B cell (primary cell): ENCODE measurements around the gene ASB17.
"Not testable (repeated sequence)": the region's sequence is repeated elsewhere in the genome, so short reads cannot be mapped to it uniquely, and the experiment has no call there.

Experiments
- EZH2 ChIP-seq: IDR thresholded peaks from 2 replicates; pipeline ENCODE4 v1.6.1; 2012; ENCODE audit warnings: borderline replicate concordance, low read depth, mild to moderate bottlenecking, moderate library complexity, low read length; ENCODE audit not compliant: insufficient read depth, poor library complexity, severe bottlenecking
- TF ChIP-seq, protein P1 (sequence below): fragments of 200-600 bp; IDR thresholded peaks from one replicate; pipeline ENCODE4 v1.8.0; 2022; ENCODE audit warnings: antibody characterized with exemption, mild to moderate bottlenecking

DNA sequence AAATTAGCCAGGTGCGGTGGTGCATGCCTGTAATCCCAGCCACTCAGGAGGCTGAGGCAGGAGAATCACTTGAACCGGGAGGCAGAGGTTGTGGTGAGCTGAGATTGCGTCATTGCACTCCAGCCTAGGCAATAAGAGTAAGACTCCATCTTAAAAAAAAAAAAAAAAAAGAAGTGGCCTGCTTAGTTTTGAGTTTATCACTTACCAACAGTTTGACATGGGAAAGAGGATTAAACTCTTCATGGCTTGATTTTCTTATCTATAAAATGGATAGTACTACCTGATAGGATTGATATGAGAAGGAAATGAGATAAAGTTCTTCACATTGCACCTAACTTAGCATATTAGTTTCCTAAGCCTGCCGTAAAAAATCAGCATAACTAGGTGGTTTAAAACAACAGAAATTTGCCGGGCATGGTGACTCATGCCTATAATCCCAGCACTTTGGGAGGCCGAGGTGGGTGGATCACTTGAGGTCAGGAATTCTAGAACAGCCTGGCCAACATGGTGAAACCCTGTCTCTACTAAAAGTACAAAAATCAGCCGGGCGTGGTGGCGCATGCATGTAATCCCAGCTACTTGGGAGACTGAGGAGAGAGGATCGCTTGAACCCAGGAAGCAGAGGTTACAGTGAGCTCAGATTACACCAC lies 32.0 kb upstream of the ASB17 start:
- TF ChIP-seq, protein P1, sequence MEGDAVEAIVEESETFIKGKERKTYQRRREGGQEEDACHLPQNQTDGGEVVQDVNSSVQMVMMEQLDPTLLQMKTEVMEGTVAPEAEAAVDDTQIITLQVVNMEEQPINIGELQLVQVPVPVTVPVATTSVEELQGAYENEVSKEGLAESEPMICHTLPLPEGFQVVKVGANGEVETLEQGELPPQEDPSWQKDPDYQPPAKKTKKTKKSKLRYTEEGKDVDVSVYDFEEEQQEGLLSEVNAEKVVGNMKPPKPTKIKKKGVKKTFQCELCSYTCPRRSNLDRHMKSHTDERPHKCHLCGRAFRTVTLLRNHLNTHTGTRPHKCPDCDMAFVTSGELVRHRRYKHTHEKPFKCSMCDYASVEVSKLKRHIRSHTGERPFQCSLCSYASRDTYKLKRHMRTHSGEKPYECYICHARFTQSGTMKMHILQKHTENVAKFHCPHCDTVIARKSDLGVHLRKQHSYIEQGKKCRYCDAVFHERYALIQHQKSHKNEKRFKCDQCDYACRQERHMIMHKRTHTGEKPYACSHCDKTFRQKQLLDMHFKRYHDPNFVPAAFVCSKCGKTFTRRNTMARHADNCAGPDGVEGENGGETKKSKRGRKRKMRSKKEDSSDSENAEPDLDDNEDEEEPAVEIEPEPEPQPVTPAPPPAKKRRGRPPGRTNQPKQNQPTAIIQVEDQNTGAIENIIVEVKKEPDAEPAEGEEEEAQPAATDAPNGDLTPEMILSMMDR, result not testable (repeated sequence)
- not testable (repeated sequence) for TF ChIP-seq EZH2
